HEK293 (cell line): Measurements from ENCODE around the gene PRELID3B.
A peak's percentile ranks its signal among the peaks of the same experiment; 100 is the strongest.

ENCODE experiments used
- BCL11B ChIP-seq: fragments of 450-650 bp; formaldehyde crosslinking; IDR thresholded peaks from 2 replicates; pipeline ENCODE4 v1.5.1; 2016; ENCODE audit warnings: low read depth, missing biosample characterization, missing genetic modification characterization
- GLIS2 ChIP-seq: fragments of 450-650 bp; formaldehyde crosslinking; IDR thresholded peaks from 2 replicates; pipeline ENCODE4 v1.5.1; 2016; ENCODE audit warnings: missing biosample characterization, missing genetic modification characterization
- KLF9 ChIP-seq: fragments of 450-650 bp; formaldehyde crosslinking; IDR thresholded peaks from 2 replicates; pipeline ENCODE4 v1.5.1; 2016; ENCODE audit warnings: missing biosample characterization, missing genetic modification characterization, low read depth
- PRDM1 ChIP-seq: fragments of 450-650 bp; formaldehyde crosslinking; IDR thresholded peaks from 2 replicates; pipeline ENCODE4; 2016; ENCODE audit warnings: missing biosample characterization, missing genetic modification characterization
- YY1 ChIP-seq: fragments of 450-650 bp; formaldehyde crosslinking; IDR thresholded peaks from 2 replicates; pipeline ENCODE4 v1.5.1; 2018; ENCODE audit warnings: missing biosample characterization, missing genetic modification characterization
- ZBTB17 ChIP-seq: fragments of 450-650 bp; formaldehyde crosslinking; IDR thresholded peaks from 2 replicates; pipeline ENCODE4 v1.5.1; 2016; ENCODE audit warnings: missing biosample characterization, missing genetic modification characterization
- ZBTB21 ChIP-seq: fragments of 450-650 bp; formaldehyde crosslinking; IDR thresholded peaks from 2 replicates; pipeline ENCODE4 v1.5.1; 2017; ENCODE audit warnings: missing biosample characterization, missing genetic modification characterization
- ZFP37 ChIP-seq: fragments of 450-650 bp; formaldehyde crosslinking; IDR thresholded peaks from 2 replicates; pipeline ENCODE4 v1.5.1; 2016; ENCODE audit warnings: missing biosample characterization, missing genetic modification characterization
- ZFP41 ChIP-seq: fragments of 450-650 bp; formaldehyde crosslinking; IDR thresholded peaks from 2 replicates; pipeline ENCODE4 v1.5.1; 2016; ENCODE audit warnings: missing biosample characterization, missing genetic modification characterization, borderline replicate concordance
- ZNF10 ChIP-seq: fragments of 450-650 bp; formaldehyde crosslinking; IDR thresholded peaks from 2 replicates; pipeline ENCODE4 v1.5.1; 2017; ENCODE audit warnings: missing biosample characterization, missing genetic modification characterization
- ZNF157 ChIP-seq: fragments of 450-650 bp; formaldehyde crosslinking; IDR thresholded peaks from 2 replicates; pipeline ENCODE4 v1.5.1; 2016; ENCODE audit warnings: missing biosample characterization, missing genetic modification characterization
- ZNF211 ChIP-seq: fragments of 450-650 bp; formaldehyde crosslinking; IDR thresholded peaks from 2 replicates; pipeline ENCODE4 v1.5.1; 2016; ENCODE audit warnings: low read depth, missing biosample characterization, missing genetic modification characterization
- ZNF292 ChIP-seq: fragments of 450-650 bp; formaldehyde crosslinking; IDR thresholded peaks from 2 replicates; pipeline ENCODE4 v1.5.1; 2016; ENCODE audit warnings: low read depth, missing biosample characterization, missing genetic modification characterization, borderline replicate concordance
- ZNF391 ChIP-seq: fragments of 450-650 bp; formaldehyde crosslinking; IDR thresholded peaks from 2 replicates; pipeline ENCODE4 v1.5.1; 2016; ENCODE audit warnings: low read depth, missing biosample characterization, missing genetic modification characterization, borderline replicate concordance
- ZNF548 ChIP-seq: fragments of 450-650 bp; formaldehyde crosslinking; IDR thresholded peaks from 2 replicates; pipeline ENCODE4 v1.5.1; 2016; ENCODE audit warnings: missing biosample characterization, missing genetic modification characterization
- ZNF585B ChIP-seq: fragments of 450-650 bp; formaldehyde crosslinking; IDR thresholded peaks from 2 replicates; pipeline ENCODE4 v1.5.1; 2016; ENCODE audit warnings: missing biosample characterization, missing genetic modification characterization
- ZNF596 ChIP-seq: fragments of 450-650 bp; IDR thresholded peaks from 2 replicates; pipeline ENCODE4 v1.5.0; 2018; ENCODE audit warnings: missing biosample characterization, mild to moderate bottlenecking, missing genetic modification characterization, moderate library complexity
- ZNF629 ChIP-seq: fragments of 450-650 bp; formaldehyde crosslinking; IDR thresholded peaks from 2 replicates; pipeline ENCODE4 v1.5.1; 2017; ENCODE audit warnings: missing biosample characterization, missing genetic modification characterization
- ZNF660 ChIP-seq: fragments of 450-650 bp; IDR thresholded peaks from 2 replicates; pipeline ENCODE4 v1.5.1; 2018; ENCODE audit warnings: missing biosample characterization, mild to moderate bottlenecking, missing genetic modification characterization
- ZNF785 ChIP-seq: fragments of 450-650 bp; formaldehyde crosslinking; IDR thresholded peaks from 2 replicates; pipeline ENCODE4 v1.5.1; 2016; ENCODE audit warnings: missing biosample characterization, missing genetic modification characterization
- ZXDB ChIP-seq: fragments of 450-650 bp; formaldehyde crosslinking; IDR thresholded peaks from 2 replicates; pipeline ENCODE4 v1.5.1; 2016; ENCODE audit warnings: missing biosample characterization, missing genetic modification characterization
- TF ChIP-seq, protein P1 (sequence below): fragments of 450-650 bp; formaldehyde crosslinking; optimal IDR thresholded peaks from 2 replicates; pipeline ENCODE3; 2016; ENCODE audit warnings: missing biosample characterization, mild to moderate bottlenecking, missing genetic modification characterization
- TF ChIP-seq, protein P2 (sequence below): fragments of 450-650 bp; formaldehyde crosslinking; IDR thresholded peaks from 2 replicates; pipeline ENCODE4 v1.5.1; 2017; ENCODE audit warnings: missing biosample characterization, missing genetic modification characterization
- TF ChIP-seq, protein P3 (sequence below): fragments of 450-650 bp; formaldehyde crosslinking; IDR thresholded peaks from 2 replicates; pipeline ENCODE4 v1.5.1; 2016; ENCODE audit warnings: missing biosample characterization, missing genetic modification characterization
- TF ChIP-seq, protein P4 (sequence below): fragments of 450-650 bp; formaldehyde crosslinking; IDR thresholded peaks from 2 replicates; pipeline ENCODE4 v1.5.1; 2016; ENCODE audit warnings: missing biosample characterization, missing genetic modification characterization
- TF ChIP-seq, protein P5 (sequence below): fragments of 450-650 bp; formaldehyde crosslinking; IDR thresholded peaks from 2 replicates; pipeline ENCODE4 v1.5.1; 2016; ENCODE audit warnings: missing biosample characterization, missing genetic modification characterization
- TF ChIP-seq, protein P6 (sequence below): fragments of 450-650 bp; formaldehyde crosslinking; IDR thresholded peaks from 2 replicates; pipeline ENCODE4 v1.5.1; 2016; ENCODE audit warnings: missing biosample characterization, missing genetic modification characterization
- TF ChIP-seq, protein P7 (sequence below): fragments of 450-650 bp; formaldehyde crosslinking; IDR thresholded peaks from 2 replicates; pipeline ENCODE4 v1.5.1; 2016; ENCODE audit warnings: missing biosample characterization, missing genetic modification characterization

PRELID3B gene

DNA sequence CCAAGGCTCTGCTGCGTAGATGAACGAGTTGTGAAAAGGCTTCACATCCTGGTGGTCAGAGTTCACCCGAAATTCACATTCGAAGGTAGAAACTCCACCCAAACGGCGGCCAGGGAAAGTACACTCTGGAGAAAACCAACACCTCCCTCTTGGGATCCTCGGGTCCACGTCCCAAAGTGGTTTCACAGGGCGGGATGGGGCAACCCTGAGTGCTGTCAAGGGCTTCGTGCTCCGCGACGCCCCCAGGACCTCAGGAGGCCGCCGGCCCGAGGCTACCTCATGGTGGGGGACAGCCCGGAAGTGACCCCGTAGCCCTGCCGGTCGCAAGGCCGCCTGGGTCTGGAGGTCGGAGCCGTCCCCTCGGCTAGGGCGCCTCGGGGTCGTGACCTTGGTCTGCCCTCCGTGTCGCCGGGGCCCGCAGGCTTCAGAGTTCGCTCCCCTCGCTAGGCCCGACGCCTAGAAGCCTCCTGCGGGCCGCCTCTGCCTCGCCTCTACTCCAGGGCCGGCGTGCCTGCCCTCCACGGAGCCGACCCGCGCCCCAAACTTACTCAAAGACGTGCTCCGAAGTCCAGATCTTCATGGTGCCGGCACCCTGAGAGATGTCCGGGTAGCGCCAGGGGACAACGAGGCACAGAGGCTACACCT lies at the start of gene PRELID3B (continued):
- TF ChIP-seq ZNF211 (tag by site-specific recombination) (no peak), YY1 (tag by site-specific recombination) (peak; percentile 51), ZBTB17 (peak; percentile 37; the same call in 1 of the 2 replicates), ZNF391 (peak; percentile 39), ZNF585B (tag by site-specific recombination) (0 out of 2 replicates have a peak, but pooled peaks have one; percentile 6), BCL11B (peak; percentile 80; the same call in 1 of the 2 replicates), ZXDB (tag by site-specific recombination) (peak; percentile 80), PRDM1 (peak; percentile 47), ZNF660 (tag by site-specific recombination) (no peak), ZFP41 (tag by site-specific recombination) (no peak), GLIS2 (tag by site-specific recombination) (peak; percentile 63), KLF9 (tag by site-specific recombination) (peak; percentile 77), ZNF548 (no peak), ZNF785 (tag by site-specific recombination) (no peak), ZNF10 (no peak), ZNF596 (no peak), ZFP37 (tag by site-specific recombination) (0 out of 2 replicates have a peak, but pooled peaks have one; percentile 48), ZNF629 (tag by site-specific recombination) (peak; percentile 18; the same call in 1 of the 2 replicates), ZNF157 (tag by site-specific recombination) (no peak), ZBTB21 (tag by site-specific recombination) (no peak), ZNF292 (tag by site-specific recombination) (no peak)
- TF ChIP-seq, protein P1, sequence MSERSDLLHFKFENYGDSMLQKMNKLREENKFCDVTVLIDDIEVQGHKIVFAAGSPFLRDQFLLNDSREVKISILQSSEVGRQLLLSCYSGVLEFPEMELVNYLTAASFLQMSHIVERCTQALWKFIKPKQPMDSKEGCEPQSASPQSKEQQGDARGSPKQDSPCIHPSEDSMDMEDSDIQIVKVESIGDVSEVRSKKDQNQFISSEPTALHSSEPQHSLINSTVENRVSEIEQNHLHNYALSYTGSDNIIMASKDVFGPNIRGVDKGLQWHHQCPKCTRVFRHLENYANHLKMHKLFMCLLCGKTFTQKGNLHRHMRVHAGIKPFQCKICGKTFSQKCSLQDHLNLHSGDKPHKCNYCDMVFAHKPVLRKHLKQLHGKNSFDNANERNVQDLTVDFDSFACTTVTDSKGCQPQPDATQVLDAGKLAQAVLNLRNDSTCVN (tag by site-specific recombination), result peak; percentile 53
- TF ChIP-seq, protein P2, sequence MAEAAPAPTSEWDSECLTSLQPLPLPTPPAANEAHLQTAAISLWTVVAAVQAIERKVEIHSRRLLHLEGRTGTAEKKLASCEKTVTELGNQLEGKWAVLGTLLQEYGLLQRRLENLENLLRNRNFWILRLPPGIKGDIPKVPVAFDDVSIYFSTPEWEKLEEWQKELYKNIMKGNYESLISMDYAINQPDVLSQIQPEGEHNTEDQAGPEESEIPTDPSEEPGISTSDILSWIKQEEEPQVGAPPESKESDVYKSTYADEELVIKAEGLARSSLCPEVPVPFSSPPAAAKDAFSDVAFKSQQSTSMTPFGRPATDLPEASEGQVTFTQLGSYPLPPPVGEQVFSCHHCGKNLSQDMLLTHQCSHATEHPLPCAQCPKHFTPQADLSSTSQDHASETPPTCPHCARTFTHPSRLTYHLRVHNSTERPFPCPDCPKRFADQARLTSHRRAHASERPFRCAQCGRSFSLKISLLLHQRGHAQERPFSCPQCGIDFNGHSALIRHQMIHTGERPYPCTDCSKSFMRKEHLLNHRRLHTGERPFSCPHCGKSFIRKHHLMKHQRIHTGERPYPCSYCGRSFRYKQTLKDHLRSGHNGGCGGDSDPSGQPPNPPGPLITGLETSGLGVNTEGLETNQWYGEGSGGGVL, result no peak
- TF ChIP-seq, protein P3, sequence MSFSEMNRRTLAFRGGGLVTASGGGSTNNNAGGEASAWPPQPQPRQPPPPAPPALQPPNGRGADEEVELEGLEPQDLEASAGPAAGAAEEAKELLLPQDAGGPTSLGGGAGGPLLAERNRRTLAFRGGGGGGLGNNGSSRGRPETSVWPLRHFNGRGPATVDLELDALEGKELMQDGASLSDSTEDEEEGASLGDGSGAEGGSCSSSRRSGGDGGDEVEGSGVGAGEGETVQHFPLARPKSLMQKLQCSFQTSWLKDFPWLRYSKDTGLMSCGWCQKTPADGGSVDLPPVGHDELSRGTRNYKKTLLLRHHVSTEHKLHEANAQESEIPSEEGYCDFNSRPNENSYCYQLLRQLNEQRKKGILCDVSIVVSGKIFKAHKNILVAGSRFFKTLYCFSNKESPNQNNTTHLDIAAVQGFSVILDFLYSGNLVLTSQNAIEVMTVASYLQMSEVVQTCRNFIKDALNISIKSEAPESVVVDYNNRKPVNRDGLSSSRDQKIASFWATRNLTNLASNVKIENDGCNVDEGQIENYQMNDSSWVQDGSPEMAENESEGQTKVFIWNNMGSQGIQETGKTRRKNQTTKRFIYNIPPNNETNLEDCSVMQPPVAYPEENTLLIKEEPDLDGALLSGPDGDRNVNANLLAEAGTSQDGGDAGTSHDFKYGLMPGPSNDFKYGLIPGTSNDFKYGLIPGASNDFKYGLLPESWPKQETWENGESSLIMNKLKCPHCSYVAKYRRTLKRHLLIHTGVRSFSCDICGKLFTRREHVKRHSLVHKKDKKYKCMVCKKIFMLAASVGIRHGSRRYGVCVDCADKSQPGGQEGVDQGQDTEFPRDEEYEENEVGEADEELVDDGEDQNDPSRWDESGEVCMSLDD (tag by site-specific recombination), result peak; percentile 86
- TF ChIP-seq, protein P4, sequence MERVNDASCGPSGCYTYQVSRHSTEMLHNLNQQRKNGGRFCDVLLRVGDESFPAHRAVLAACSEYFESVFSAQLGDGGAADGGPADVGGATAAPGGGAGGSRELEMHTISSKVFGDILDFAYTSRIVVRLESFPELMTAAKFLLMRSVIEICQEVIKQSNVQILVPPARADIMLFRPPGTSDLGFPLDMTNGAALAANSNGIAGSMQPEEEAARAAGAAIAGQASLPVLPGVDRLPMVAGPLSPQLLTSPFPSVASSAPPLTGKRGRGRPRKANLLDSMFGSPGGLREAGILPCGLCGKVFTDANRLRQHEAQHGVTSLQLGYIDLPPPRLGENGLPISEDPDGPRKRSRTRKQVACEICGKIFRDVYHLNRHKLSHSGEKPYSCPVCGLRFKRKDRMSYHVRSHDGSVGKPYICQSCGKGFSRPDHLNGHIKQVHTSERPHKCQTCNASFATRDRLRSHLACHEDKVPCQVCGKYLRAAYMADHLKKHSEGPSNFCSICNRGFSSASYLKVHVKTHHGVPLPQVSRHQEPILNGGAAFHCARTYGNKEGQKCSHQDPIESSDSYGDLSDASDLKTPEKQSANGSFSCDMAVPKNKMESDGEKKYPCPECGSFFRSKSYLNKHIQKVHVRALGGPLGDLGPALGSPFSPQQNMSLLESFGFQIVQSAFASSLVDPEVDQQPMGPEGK (tag by site-specific recombination), result peak; percentile 66
- TF ChIP-seq, protein P5, sequence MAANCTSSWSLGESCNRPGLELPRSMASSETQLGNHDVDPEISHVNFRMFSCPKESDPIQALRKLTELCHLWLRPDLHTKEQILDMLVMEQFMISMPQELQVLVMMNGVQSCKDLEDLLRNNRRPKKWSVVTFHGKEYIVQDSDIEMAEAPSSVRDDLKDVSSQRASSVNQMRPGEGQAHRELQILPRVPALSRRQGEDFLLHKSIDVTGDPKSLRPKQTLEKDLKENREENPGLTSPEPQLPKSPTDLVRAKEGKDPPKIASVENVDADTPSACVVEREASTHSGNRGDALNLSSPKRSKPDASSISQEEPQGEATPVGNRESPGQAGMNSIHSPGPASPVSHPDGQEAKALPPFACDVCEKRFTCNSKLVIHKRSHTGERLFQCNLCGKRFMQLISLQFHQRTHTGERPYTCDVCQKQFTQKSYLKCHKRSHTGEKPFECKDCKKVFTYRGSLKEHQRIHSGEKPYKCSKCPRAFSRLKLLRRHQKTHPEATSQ (tag by site-specific recombination), result 0 out of 2 replicates have a peak, but pooled peaks have one; percentile 48
- TF ChIP-seq, protein P6, sequence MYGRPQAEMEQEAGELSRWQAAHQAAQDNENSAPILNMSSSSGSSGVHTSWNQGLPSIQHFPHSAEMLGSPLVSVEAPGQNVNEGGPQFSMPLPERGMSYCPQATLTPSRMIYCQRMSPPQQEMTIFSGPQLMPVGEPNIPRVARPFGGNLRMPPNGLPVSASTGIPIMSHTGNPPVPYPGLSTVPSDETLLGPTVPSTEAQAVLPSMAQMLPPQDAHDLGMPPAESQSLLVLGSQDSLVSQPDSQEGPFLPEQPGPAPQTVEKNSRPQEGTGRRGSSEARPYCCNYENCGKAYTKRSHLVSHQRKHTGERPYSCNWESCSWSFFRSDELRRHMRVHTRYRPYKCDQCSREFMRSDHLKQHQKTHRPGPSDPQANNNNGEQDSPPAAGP (tag by site-specific recombination), result 0 out of 2 replicates have a peak, but pooled peaks have one; percentile 16
- TF ChIP-seq, protein P7, sequence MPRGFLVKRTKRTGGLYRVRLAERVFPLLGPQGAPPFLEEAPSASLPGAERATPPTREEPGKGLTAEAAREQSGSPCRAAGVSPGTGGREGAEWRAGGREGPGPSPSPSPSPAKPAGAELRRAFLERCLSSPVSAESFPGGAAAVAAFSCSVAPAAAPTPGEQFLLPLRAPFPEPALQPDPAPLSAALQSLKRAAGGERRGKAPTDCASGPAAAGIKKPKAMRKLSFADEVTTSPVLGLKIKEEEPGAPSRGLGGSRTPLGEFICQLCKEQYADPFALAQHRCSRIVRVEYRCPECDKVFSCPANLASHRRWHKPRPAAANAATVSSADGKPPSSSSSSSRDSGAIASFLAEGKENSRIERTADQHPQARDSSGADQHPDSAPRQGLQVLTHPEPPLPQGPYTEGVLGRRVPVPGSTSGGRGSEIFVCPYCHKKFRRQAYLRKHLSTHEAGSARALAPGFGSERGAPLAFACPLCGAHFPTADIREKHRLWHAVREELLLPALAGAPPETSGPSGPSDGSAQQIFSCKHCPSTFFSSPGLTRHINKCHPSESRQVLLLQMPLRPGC (tag by site-specific recombination), result peak; percentile 34; the same call in 1 of the 2 replicates
